HG03342 (cell line): Measurements from ENCODE around the gene SCO2.

ENCODE experiments used
- ATAC-seq: cut with Tn5 transposase; IDR thresholded peaks from one replicate; pipeline ENCODE4 v1.9.1; 2021; ENCODE audit warnings: mild to moderate bottlenecking, moderate library complexity; ENCODE audit not compliant: unreplicated experiment

Gene SCO2

DNA sequence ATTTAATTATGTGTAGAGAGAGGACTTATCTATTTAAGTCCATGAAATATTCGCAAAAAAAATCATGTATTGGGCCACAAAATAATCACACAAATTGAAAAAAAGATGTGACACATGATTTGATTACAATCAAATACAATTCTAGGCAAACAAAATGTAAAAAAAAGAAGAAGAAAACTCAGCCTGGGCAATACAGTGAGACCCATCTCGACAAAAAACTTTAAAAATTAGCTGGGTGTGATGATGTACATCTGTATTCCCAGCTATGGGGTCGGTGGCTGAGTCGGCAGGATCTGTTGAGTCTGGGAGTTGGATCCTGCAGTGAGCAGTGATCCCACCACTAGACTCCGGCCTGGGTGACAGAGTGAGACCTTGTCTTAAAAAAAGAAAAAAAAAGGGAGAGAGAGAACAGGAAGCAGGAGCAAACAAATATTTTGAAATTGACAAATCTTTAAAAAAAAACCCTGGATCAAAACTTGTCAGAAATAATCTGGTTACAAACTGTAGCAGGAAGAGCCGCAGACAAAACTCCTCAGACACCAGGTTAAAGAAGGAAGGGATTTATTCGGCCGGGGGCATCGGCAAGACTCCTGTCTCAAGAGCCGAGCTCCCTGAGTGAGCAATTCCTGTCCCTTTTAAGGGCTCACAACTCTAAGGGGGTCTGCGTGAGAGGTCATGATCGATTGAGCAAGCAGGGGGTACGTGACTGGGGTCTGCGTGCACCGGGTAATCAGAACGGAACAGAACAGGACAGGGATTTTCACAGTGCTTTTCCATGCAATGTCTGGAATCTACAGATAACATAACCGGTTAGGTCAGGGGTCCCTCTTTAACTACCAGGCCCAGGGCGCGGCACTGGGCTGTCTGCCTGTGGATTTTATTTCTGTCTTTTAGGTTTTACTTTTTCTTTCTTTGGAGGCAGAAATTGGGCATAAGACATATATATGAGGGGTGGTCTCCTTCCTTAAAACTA, 7.7 kb upstream of the SCO2 start:
- no peak for ATAC-seq

DNA sequence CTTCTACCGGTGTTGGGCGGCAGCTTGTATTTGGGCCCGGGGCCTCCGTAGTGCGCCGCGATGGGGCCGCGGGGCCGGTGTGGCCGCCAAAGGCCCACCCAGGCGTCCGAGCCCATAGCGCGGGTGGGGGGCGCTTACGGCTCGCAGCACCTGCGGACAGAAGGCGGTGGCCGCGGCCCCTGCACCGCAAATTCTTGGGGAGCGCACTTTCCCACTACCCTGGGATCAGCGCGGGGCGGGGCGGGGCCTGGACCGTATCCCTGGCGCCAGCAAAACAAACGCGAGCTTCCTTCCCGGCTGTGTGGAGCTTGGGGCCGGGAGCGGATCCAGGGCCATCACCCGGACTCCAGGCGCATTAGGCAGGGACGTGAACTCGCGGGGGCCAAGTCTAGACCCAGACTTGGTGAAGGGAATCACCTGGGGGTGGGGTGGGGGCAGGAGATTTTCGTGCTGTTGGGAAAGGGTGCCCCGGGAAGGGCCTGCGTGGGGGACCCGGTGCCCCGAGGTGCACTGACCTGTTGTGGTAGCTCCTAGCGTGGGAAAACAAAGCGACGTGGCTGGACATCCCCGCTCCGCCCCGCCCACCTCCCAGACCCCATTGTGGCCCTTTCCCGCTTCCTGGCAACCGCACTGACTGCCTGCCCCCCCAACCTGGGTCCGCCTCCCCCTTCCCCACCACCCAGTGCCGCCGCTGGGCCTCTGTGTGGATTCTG, 6.7 kb upstream of the SCO2 start:
- ATAC-seq, result no peak

DNA sequence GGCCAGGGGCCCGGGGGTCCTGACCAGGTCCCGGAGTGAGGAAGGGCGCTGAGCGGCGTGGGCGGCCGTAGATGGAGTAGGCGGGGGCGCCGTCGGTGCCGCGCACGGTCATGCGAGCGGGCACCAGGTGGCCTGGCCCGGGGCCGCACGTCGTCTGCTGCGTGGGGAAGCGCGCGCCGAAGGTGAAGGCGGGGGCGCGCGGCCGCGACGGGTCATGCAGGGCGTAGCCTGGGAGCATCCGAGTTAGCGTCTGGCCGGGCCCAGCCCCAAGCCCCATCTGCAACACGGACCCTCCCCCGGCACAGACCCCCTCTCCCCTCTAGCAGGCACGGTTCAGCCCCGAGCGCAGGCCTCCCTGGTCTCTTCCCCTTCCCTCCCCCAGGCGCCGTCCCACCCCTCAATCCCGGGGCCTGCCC, 6.2 kb upstream of the SCO2 start:
- no peak for ATAC-seq

DNA sequence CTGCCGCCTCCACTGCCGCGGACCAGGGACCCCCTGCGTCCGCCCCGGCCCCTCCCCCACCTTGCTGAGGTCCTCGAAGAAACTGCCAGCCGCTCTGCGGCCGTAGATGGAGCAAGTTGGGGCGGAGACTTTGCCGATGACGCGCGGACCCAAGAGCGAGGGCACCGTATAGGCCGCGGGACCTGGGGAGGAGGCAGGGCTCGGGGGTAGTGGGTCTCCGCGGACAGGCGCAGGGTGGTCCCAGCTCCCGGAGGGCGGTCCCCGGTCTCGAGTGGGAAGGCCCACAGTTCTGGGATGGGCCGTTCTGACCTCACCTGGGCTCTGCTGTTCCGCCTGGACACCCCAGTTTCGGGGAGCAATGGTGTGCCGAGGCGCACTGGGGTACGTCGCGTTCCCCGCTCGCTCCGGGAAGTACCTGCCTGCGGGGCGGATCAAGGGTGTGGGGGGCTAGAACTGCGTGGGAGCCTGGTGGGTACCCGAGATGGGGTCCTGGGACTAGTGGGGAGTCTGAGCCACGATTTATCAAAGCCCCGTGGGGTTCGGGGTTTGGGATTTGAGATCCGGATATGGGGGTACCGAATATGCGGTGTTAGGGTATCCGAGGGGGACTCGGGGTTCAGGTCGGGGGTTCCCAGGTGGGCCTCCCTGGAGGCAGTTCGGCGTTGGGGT, 5.6 kb upstream of the SCO2 start:
- ATAC-seq, result no peak

DNA sequence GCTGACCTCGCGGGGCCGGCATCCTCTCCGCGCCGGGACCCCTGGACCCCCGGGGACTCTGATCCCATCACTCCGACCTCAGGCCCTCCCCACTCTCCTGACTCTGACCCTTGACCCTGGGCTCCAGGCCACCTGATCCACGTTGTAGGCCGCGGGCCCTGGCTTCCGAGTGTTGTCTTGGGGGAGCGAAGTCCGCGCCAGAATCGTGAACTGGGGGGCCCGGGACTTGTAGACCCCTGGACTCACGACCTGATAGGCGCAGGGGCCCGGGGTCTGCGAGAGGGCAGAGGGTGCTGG, 5.1 kb upstream of the SCO2 start:
- no peak for ATAC-seq

DNA sequence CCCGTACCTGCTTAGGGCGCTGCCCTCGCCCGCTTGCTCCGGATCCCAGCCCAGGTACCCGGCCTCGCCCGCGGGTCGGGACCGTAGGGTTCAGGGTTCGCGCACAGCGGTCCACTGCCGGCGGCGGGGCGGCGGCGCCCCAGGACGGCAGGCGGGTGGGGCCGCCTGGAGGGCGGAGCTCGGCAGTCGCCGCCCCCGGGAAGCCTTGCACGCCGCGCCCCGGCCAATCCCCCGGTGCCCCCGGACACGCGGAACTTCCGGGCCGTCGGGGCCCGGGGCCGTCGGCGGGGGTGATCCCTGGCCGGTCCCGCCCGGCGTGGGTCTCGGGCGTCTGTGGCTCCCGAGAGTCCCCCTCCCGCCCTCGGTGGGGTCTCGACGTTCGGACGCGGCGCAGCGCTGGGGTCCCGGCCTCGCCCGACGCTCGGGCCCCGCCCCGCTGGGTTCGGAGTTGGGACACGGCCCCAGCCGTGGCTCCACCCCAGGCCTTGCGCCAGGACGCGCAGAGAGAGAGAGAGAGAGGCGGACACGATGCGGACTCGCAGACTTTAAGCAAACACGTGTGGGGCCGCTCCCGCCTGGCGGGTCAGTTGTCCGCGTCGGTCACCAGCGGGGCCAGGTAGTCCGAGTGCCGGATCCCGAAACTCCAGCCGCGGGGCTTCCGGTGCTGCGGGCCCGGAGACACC, 4.6 kb upstream of the SCO2 start, which contains the start of gene TYMP:
Gene TYMP, minus strand, starts transcription at position 116 of the 683 bp plus-strand sequence. CDS start 303 bp downstream, outside the sequence.
- ATAC-seq, result peak; percentile 17

DNA sequence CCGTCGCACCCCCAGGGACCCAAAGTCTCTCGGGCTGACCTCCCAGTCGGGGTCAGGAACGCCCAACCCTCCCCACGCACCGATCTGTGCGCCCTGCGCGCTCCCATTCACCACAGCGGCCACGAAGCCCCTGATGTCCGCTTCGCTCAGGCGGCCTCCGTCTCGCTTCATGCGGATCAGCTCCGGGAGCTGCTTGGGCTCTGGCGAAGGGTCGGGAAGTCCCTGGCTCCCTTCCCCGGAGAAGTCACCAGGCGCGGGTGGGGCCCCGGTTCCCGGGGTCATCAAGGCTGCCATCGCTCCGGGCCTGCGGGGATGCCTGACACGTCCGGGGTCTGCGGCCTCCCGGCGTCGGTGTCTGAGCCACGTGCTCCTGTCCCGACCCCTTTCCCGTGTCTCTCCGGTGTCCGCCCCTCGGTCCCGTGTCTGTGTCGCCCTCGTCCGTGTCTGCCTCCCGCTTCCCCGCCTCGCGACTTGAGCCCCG, 4.1 kb upstream of the SCO2 start:
- ATAC-seq, result no peak

DNA sequence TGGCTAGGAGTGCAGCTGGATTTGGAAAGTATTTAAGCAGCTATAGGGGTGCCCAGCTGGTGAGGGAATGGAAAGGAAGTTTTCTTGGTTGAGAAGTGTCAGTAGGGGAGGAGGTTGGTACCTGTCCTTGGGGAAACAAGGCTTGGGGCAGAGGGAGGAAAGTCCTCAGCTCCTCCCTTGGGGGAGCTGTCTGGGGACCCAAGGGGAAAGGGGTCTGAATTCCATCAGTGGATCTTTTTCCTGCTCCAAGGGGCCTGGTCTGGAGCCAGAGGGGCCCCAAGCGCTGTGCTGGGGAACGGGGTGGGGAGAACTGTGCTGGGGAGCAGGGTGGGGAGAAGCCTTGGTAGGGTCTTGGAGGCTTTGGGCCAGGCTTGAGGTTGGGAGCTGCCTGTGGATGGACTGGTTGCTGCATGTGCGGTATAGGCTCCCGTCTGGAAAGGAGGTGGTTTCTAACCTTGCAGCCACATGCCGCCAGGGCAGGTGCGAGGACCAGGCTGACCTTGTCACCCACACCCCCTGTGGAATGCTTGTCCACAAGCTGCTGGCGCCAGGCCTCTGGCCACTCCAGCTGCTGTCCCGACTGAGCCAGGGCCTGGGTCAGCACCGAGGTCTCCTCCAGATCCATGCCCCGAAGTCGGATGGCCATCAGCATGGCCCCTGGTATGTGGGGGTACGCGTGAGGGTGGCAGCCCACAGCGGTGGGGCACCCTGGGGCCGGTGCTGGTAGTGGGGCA, 3.5 kb upstream of the SCO2 start:
- ATAC-seq, result no peak

DNA sequence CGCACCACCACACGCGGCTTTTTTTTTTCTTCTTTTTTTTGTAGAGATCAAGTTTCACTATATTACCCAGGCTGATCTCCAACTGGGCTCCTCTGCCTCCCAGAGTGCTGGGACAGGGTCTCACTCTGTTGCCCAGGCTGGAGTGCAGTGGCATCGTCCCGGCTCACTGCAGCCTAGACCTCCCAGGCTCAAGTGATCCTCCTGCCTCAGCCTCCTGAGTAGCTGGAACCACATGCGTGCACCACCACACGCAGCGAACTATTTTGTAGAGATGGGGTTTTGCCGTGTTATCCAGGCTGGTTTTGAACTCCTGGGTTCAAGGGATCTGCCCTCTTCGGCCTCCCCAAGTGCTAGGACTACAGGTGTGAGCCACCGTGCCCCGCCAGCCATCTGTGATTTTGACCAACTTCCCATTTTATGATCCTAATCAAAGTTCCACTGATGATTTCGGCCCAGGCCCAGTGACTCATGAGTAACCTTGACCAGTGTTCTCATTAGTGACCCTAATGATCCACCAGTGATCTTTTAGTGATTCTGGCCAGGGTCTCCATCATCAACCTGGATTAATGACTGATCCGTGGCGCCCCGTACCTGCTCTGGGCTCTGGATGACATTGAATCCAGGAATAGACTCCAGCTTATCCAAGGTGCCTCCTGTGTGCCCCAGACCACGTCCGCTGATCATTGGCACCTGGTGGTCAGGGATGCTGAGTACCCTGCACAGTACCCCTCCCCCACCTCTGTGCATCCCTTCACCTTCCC, 2.7 kb upstream of the SCO2 start:
- no peak for ATAC-seq

DNA sequence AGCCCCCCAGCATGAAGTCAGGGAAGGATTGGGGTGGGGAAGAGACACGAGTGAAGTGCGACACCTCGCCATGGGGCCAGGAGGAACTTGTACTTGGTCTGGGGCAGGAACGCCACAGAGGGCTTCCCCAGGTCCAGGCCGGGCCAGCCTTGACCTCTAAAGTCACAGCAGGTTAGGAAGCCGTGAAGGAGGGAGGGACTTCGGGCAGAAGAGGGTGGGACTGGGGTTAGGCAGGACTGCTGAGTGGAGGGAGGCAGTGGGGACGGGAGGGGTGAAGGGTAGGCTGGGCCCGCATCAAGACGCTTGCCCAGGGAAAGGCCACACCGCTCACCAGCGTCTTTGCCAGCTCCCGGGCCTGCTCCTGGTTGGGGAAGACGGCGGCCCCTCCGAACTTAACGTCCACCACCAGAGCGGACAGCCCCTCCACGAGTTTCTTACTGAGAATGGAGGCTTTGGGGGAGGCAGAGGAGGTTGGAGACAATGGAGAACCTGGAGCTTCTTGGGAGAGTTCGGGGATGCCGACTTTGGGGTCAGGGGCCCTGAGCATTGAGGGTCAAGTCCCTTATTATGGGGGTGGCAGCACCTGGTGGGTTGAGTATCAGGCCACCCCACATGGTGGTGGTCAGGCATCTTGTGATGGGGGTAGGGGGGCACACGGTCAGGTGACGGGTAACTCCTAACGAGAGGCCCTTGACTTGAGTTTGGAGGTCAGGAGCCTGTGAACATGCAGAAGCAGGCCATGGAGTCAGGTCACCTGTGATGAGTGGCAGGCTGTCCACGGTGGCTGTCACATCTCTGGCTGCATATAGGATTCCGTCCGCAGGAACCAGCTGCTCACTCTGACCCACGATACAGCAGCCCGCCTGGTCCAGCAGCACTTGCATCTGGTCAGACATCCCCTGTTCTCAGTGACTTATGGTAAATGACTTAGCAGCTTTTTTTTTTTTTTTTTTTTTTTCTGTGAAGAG, 1.7 kb upstream of the SCO2 start:
- ATAC-seq, result no peak

DNA sequence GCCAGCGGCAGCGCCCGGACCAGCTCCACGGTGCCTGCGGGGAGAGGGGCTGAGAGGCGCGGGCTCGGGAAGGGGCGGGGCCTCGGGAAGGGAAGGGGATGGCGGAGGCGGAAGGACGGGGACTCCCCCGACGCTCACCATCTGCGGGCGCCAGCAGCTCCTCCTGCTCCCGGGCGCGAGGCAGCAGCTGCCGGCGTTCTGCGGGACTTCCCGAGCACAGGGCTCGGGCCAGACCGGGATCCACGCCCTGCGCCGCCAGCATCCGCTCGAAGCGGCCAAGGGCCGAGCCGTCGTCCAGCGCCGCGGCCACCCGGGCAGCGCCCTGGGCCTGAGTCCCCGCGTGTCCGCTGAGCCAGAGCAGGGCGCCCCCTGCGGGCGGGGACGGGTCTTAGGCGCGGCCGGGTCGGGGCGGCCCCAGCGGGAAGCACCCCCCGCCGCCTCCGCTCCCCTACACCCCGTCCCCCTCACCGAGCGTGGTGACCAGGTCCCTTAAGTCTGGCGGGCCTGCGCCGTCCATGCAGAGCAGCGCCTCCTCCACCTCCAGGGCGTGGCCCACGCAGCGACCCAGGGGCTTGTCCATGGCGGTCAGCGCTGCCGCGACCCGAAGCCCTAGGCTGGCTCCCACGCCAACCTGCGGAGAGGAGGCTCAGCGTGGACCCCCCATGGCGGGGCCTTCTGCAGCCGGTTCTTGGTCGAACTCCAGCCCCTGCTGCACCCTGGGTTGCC, 873 bp upstream of the SCO2 start:
- ATAC-seq, result peak; percentile 14

DNA sequence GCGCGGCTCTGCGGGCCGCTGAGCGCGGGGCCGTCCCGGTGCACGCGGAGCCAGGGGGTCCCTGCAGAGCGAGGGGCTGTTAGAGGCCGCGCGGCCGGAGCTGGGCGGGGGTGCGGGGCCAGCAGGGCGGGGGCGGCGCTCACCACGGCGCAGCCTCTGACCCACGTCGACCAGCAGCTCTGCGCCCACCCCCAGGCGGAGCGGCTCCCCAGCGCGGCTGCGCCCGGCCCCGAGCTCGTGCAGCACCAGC, 385 bp upstream of the SCO2 start:
- ATAC-seq, result no peak

DNA sequence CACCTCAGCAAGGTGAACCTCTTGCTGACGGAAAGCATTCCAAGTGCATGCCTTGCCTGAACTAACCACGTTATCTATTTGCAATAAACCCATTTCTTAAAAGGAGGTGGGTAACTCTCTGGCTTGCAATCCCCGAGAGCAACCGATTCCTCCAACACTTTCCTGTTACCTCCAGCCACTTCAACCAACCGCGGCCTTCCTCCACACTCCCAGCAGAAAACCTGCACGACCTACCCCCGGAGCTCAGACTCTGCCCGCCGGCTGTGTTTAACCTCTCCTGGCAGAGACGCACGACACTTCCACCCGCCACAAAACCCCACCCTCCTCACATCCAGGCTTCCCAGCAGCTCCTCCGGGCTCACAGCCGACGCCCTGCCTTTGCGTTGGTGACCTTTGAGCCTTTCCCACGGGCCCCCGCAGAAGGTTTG, 708 bp downstream of the SCO2 start:
- ATAC-seq, result no peak

DNA sequence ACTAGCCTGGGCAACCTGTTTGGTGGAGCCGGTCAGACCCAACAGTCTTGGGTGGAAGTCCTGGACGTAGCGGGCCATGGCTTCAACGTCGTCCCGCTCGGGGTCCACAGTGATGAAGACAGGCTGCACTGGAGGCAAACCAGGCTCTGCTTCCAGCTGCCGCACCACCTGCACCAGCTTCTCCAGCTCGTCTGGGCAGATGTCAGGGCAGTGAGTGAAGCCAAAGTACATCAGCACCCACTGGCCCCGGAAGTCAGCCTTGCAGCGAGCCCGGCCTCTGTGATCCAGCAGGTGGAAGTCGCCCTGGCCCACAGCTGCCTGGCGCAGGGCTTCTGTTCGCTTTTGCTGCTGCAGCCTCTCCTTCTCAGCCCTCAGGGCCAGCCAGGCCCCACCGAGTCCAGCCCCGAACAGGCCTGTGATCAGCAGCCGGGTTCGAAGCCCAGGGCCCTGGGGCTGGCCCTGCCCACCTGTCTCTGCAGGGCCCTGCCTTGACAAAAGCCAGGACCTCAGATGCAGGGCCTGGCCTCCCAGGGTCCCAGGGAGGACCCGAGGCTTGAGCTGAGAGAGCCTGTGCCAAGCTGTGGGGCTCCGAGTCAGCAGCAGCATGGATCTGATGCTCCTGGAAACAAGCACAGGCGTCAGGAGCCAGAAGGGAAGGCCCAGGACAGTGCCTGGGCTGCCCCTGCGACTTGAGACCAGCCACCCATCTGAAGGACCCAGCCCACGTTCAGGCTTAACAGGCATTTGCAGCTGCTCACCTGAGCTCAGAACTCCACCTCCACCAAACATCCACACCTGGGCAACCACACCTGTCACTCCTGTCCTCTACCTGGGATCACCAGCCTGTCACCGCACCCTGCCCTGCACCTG, 1.4 kb downstream of the SCO2 start:
- no peak for ATAC-seq

DNA sequence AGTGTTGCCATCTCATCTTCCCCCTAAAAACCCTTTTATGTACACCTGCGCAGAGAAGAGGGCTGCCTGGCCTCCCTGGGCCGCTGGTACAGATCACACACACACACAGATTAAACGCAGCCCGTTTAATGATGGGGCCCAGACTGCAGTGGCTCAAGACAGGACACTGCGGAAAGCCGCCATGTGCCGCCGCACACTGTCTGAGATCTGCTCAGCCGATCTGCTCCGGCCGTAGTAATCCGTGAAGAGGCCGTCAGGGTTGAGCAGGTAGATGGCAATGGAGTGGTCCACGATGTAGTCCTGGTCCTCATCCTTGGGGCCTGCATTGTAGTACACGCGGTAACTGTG, 2.0 kb downstream of the SCO2 start:
- no peak for ATAC-seq

DNA sequence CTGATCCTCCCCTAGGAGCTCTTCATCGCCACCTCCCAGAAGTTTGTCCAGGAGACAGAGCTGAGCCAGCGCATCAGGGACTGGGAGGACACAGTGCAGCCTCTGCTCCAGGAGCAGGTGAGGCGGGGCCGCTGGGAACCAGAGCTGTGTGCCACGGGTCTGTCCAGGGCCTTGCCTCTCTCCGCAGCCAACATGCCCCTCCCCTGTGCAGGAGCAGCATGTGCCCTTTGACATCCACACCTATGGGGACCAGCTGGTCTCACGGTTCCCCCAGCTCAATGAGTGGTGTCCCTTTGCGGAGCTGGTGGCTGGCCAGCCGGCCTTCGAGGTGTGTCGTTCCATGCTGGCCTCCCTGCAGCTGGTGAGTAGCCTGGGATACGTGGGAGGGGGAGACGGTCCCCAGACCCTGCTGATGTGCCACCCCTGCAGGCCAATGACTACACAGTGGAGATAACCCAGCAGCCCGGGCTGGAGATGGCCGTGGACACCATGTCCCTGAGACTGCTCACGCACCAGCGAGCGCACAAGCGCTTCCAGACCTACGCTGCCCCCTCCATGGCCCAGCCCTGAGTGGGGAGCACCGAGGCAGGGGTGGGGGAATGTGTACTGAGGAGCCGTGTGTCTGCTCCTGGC, 2.5 kb downstream of the SCO2 start:
- no peak for ATAC-seq
